ENCODE results near the gene C11orf68. TPM values are rescaled to one million over a fixed set of nuclear protein-coding genes. Genes with fewer than 3 reads are reported as not detected.

The C11orf68 gene
- total and polyA plus RNA-seq, 10 donors: 22.0 to 44.9 (median 33.2) TPM

DNA sequence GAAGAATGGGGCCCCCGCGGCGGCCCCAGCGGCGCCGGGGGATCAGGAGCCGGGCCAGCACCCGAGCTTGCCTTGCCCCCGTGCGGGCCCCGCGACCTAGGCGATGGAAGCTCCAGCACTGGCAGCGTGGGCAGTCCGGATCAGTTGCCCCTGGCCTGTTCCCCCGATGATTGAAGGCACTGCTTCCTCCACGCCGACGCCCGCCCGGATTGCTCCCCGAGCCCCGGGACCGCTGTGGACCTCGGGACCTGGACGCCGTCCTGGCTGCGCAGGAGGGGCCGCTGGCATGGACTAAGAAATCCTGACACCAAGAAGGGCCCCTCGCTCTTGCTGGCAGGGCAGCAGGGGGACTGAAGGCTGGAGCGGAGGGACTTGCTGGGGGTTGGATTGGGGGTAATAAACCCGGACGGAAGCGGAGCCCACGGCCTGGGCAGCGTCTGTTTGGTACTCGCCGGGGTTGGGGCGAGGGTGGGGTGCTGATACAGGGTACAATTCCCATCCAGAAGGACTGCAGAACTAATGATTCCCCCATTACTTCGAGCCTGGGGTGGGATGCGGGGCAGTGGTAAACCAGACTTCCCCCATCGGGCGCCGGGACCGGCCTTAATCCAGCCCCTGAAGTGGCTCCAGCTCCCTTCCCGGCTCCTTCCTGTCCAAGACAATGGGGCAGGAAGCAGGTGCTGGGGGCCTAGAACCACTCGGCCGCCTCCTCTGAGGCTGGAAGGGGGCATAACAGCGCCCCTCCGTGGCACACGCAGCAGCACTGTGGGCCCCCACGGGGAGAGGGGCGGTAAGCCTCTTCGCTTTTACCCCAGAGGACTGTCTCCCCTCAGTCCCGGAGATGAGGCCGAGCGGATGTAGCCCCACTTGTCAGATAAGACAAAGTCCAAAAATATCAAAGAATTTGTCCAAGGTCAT, 27.4 kb downstream of the C11orf68 start:
- Histone ChIP-seq H3K27ac (peak overlapping the region; percentile 92 to 99 (median 96)), H3K4me3 (peak overlapping the region; percentile 75 to 93 (median 88)), H3K27me3 (replicated peaks in 1 of 7) (no peaks in the 10 kb centered on the region), H3K4me1 (peaks cover 50 to 80% (median 66%) of the 10 kb centered on the region in 6 donors), H3K9me3 (no peaks in the 10 kb centered on the region), H3K36me3 (peaks cover 0 to 9% (median 3%) of the 10 kb centered on the region in 6 donors)
- intact Hi-C loops (cut with DNase I; ENCODE audit: low total_unique reads): no loop called here
- DNase-seq: peak; percentile 90
- TF ChIP-seq POLR2AphosphoS5 (IDR thresholded peaks at IDR 0.05): peak; percentile 80 to 89 (median 83)
- TF ChIP-seq, protein P1, sequence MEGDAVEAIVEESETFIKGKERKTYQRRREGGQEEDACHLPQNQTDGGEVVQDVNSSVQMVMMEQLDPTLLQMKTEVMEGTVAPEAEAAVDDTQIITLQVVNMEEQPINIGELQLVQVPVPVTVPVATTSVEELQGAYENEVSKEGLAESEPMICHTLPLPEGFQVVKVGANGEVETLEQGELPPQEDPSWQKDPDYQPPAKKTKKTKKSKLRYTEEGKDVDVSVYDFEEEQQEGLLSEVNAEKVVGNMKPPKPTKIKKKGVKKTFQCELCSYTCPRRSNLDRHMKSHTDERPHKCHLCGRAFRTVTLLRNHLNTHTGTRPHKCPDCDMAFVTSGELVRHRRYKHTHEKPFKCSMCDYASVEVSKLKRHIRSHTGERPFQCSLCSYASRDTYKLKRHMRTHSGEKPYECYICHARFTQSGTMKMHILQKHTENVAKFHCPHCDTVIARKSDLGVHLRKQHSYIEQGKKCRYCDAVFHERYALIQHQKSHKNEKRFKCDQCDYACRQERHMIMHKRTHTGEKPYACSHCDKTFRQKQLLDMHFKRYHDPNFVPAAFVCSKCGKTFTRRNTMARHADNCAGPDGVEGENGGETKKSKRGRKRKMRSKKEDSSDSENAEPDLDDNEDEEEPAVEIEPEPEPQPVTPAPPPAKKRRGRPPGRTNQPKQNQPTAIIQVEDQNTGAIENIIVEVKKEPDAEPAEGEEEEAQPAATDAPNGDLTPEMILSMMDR (IDR thresholded peaks at IDR 0.05 in 8 of 11, conservative IDR thresholded peaks at IDR 0.05 in 3 of 11): peak in 8 of 11 experiments; percentile 13 to 48 (median 29)
- TF ChIP-seq POLR2A (IDR thresholded peaks at IDR 0.05): peak in 2 of 3 donors; percentile 48 to 61
- WGBS, 5 donors: 1 to 3% (median 2%) methylated on average over 46 to 57 of the region's 57 CpGs

DNA sequence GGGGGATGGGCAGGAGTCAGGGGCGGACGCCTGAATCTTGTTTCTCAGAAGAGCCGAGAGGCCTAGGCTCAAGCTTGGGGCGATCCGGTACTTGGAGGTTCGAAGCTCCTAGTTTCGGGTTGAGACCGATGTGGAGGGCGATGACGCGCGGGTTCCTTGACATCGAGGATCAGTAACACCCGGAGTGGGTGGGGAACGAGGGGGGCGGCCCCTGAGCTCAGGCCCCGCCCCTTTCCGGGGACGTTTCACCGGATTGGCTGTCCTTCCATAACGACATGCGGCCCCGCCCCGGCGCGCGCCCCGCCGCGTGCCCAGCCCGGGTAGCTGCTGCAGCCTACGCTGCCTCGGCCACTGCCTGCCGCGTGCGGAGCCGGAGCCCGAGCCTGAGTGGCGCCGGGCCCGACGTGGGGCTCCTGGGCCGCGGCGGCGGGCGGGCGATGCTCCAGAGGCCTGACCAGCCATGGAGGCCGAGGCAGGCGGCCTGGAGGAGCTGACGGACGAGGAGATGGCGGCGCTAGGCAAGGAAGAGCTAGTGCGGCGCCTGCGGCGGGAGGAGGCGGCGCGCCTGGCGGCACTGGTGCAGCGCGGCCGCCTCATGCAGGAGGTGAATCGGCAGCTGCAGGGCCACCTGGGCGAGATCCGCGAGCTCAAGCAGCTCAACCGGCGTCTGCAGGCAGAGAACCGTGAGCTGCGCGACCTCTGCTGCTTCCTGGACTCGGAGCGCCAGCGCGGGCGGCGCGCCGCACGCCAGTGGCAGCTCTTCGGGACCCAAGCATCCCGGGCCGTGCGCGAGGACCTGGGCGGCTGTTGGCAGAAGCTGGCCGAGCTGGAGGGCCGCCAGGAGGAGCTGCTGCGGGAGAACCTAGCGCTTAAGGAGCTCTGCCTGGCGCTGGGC, 28.3 kb downstream of the C11orf68 start, which contains the start of gene CCDC85B:
Gene CCDC85B, plus strand, starts transcription at position 350 of the 895 bp plus-strand sequence. Its CDS starts 111 bp downstream, at position 461.
- intact Hi-C loops (cut with DNase I; ENCODE audit: low total_unique reads): no loop called here
- H3K36me3 ChIP-seq: peaks cover 0 to 18% (median 8%) of the 10 kb centered on the region in 6 donors
- DNase-seq: peak; percentile 99
- 0 to 1% (median 0%) methylated on average over 24 to 94 of the region's 94 CpGs for WGBS, 5 donors
- peak; percentile 95 to 99 (median 97) for TF ChIP-seq POLR2AphosphoS5 (IDR thresholded peaks at IDR 0.05)
- TF ChIP-seq POLR2A (IDR thresholded peaks at IDR 0.05): peak; percentile 59 to 96 (median 90)
- TF ChIP-seq, protein P1 (IDR thresholded peaks at IDR 0.05 in 8 of 11, conservative IDR thresholded peaks at IDR 0.05 in 3 of 11): peak in 7 of 11 experiments; percentile 7 to 39 (median 13)
- peaks cover 50 to 89% (median 68%) of the 10 kb centered on the region in 6 donors for H3K4me1 ChIP-seq
- H3K9me3 ChIP-seq: no peaks in the 10 kb centered on the region
- peak within 1 kb of the TSS; percentile 75 to 93 (median 88) for H3K4me3 ChIP-seq
- no peaks in the 10 kb centered on the region for H3K27me3 ChIP-seq (replicated peaks in 1 of 7)
- peak within 1 kb of the TSS; percentile 92 to 99 (median 96) for H3K27ac ChIP-seq

- Histone ChIP-seq H3K27ac (peak within 1 kb of the TSS; percentile 92 to 99 (median 96)), H3K36me3 (peaks cover 0 to 41% (median 27%) of the 10 kb centered on the region in 6 donors), H3K9me3 (no peaks in the 10 kb centered on the region), H3K4me3 (peak within 1 kb of the TSS; percentile 63 to 93 (median 88)), H3K4me1 (peaks cover 46 to 93% (median 65%) of the 10 kb centered on the region in 6 donors), H3K27me3 (replicated peaks in 1 of 7) (no peaks in the 10 kb centered on the region)
- WGBS, 5 donors: 0 to 1% (median 1%) methylated on average over 40 to 57 of the region's 57 CpGs
- peak; percentile 100 for DNase-seq
- intact Hi-C loops (cut with DNase I; ENCODE audit: low total_unique reads): loop anchor here (5.0 kb wide), 1 partner anchor 99 kb away; no protein-coding TSS in a partner anchor
- TF ChIP-seq, protein P1 (IDR thresholded peaks at IDR 0.05 in 8 of 11, conservative IDR thresholded peaks at IDR 0.05 in 3 of 11): peak; percentile 89 to 99 (median 94)
- TF ChIP-seq POLR2AphosphoS5 (IDR thresholded peaks at IDR 0.05) (peak; percentile 95 to 97 (median 96)), POLR2A (IDR thresholded peaks at IDR 0.05) (peak; percentile 45 to 69 (median 55))
Observed at GRCh38 chr11:65888163-65888814, 30.6 kb downstream of the C11orf68 start, which contains the start of gene FIBP. FIBP (minus strand) TSS chr11:65888471; CDS start chr11:65888418, 53 bp downstream.
